Rectal smooth muscle tissue (tissue), 1 donor: Measurements from ENCODE around the gene RNF212.

ENCODE experiments used
- H3K27ac ChIP-seq: one replicate; pipeline ENCODE4 v1.7.0; 2013; ENCODE audit warnings: low read depth, low read length, inconsistent platforms
- H3K27me3 ChIP-seq: one replicate; pipeline ENCODE4 v1.7.0; 2013; ENCODE audit warnings: low read length; ENCODE audit not compliant: control insufficient read depth, insufficient read depth
- H3K36me3 ChIP-seq: one replicate; pipeline ENCODE4 v1.7.0; 2013; ENCODE audit warnings: low read length; ENCODE audit not compliant: control insufficient read depth, insufficient read depth
- H3K4me1 ChIP-seq: one replicate; pipeline ENCODE4 v1.7.0; 2013; ENCODE audit warnings: low read length; ENCODE audit not compliant: control insufficient read depth, insufficient read depth
- H3K4me3 ChIP-seq: one replicate; pipeline ENCODE4 v1.7.0; 2013; ENCODE audit warnings: low read length
- H3K9ac ChIP-seq: one replicate; pipeline ENCODE4 v1.7.0; 2013; ENCODE audit warnings: low read length

RNF212 gene

GRCh38 chr4:1030031-1030430 is 83.3 kb downstream of the RNF212 start:
- H3K27me3 ChIP-seq: peaks cover 11% of the 10 kb centered on the region
- H3K27ac ChIP-seq: no peak overlapping the region
- H3K36me3 ChIP-seq: no peaks in the 10 kb centered on the region
- H3K4me1 ChIP-seq: no peaks in the 10 kb centered on the region
- no peak overlapping the region for H3K9ac ChIP-seq
- H3K4me3 ChIP-seq: no peak overlapping the region

- Histone ChIP-seq H3K27me3 (peaks cover 11% of the 10 kb centered on the region), H3K4me3 (no peak overlapping the region)
Observed at GRCh38 chr4:1029529-1029928, 83.8 kb downstream of the RNF212 start.

GRCh38 chr4:1028574-1029220 is 84.7 kb downstream of the RNF212 start:
- Histone ChIP-seq H3K36me3 (no peaks in the 10 kb centered on the region), H3K9ac (no peak overlapping the region), H3K4me1 (no peaks in the 10 kb centered on the region), H3K27ac (no peak overlapping the region), H3K4me3 (no peak overlapping the region), H3K27me3 (peaks cover 9% of the 10 kb centered on the region)

More at GRCh38 chr4:1029529-1029928, 83.8 kb downstream of the RNF212 start:
- H3K36me3 ChIP-seq: no peaks in the 10 kb centered on the region
- H3K4me1 ChIP-seq: no peaks in the 10 kb centered on the region
- H3K27ac ChIP-seq: no peak overlapping the region
- H3K9ac ChIP-seq: no peak overlapping the region

- Histone ChIP-seq H3K4me1 (no peaks in the 10 kb centered on the region), H3K36me3 (no peaks in the 10 kb centered on the region), H3K4me3 (no peak overlapping the region), H3K27me3 (peaks cover 4% of the 10 kb centered on the region), H3K9ac (no peak overlapping the region), H3K27ac (no peak overlapping the region)
Observed at GRCh38 chr4:1027915-1028238, 85.5 kb downstream of the RNF212 start.

- Histone ChIP-seq H3K27ac (no peak overlapping the region), H3K27me3 (peaks cover 4% of the 10 kb centered on the region), H3K4me3 (no peak overlapping the region), H3K36me3 (no peaks in the 10 kb centered on the region), H3K4me1 (no peaks in the 10 kb centered on the region), H3K9ac (no peak overlapping the region)
Observed at GRCh38 chr4:1027219-1027914, 86.0 kb downstream of the RNF212 start.

- no peak overlapping the region for H3K9ac ChIP-seq
- H3K4me3 ChIP-seq: no peak overlapping the region
- H3K4me1 ChIP-seq: no peaks in the 10 kb centered on the region
- H3K27me3 ChIP-seq: peaks cover 4% of the 10 kb centered on the region
- no peaks in the 10 kb centered on the region for H3K36me3 ChIP-seq
- no peak overlapping the region for H3K27ac ChIP-seq
Observed at GRCh38 chr4:1026115-1026514, 87.2 kb downstream of the RNF212 start.

- H3K27ac ChIP-seq: no peak overlapping the region
- no peaks in the 10 kb centered on the region for H3K27me3 ChIP-seq
- H3K4me1 ChIP-seq: no peaks in the 10 kb centered on the region
- no peak overlapping the region for H3K4me3 ChIP-seq
- H3K36me3 ChIP-seq: no peaks in the 10 kb centered on the region
- no peak overlapping the region for H3K9ac ChIP-seq
Observed at GRCh38 chr4:1024882-1025545, 88.3 kb downstream of the RNF212 start.

- Histone ChIP-seq H3K27me3 (no peaks in the 10 kb centered on the region), H3K9ac (no peak overlapping the region), H3K36me3 (no peaks in the 10 kb centered on the region), H3K4me3 (no peak overlapping the region), H3K27ac (no peak overlapping the region), H3K4me1 (no peaks in the 10 kb centered on the region)
Observed at GRCh38 chr4:1023895-1024740, 89.2 kb downstream of the RNF212 start.

- H3K4me1 ChIP-seq: no peaks in the 10 kb centered on the region
- H3K4me3 ChIP-seq: no peak overlapping the region
- no peak overlapping the region for H3K27ac ChIP-seq
- H3K9ac ChIP-seq: no peak overlapping the region
- H3K27me3 ChIP-seq: no peaks in the 10 kb centered on the region
- H3K36me3 ChIP-seq: no peaks in the 10 kb centered on the region
Observed at GRCh38 chr4:1023075-1023640, 90.2 kb downstream of the RNF212 start.

- Histone ChIP-seq H3K27me3 (no peaks in the 10 kb centered on the region), H3K36me3 (no peaks in the 10 kb centered on the region), H3K27ac (no peak overlapping the region), H3K9ac (no peak overlapping the region), H3K4me3 (no peak overlapping the region), H3K4me1 (no peaks in the 10 kb centered on the region)
Observed at GRCh38 chr4:1022739-1023066, 90.7 kb downstream of the RNF212 start.

GRCh38 chr4:1022051-1022738 is 91.2 kb downstream of the RNF212 start:
- H3K36me3 ChIP-seq: no peaks in the 10 kb centered on the region
- H3K4me1 ChIP-seq: no peaks in the 10 kb centered on the region
- no peak overlapping the region for H3K27ac ChIP-seq
- H3K4me3 ChIP-seq: no peak overlapping the region
- H3K27me3 ChIP-seq: no peaks in the 10 kb centered on the region
- no peak overlapping the region for H3K9ac ChIP-seq
